Right forelimb (tissue), 1 donor: ENCODE measurements around the gene STIM2.
"Not testable (repeated sequence)": the region's sequence is repeated elsewhere in the genome, so short reads cannot be mapped to it uniquely, and the experiment has no call there.

Source experiments
- DNase-seq: peaks from one replicate; pipeline ENCODE4 v3.0.0-alpha.2; 2018

The STIM2 gene

DNA sequence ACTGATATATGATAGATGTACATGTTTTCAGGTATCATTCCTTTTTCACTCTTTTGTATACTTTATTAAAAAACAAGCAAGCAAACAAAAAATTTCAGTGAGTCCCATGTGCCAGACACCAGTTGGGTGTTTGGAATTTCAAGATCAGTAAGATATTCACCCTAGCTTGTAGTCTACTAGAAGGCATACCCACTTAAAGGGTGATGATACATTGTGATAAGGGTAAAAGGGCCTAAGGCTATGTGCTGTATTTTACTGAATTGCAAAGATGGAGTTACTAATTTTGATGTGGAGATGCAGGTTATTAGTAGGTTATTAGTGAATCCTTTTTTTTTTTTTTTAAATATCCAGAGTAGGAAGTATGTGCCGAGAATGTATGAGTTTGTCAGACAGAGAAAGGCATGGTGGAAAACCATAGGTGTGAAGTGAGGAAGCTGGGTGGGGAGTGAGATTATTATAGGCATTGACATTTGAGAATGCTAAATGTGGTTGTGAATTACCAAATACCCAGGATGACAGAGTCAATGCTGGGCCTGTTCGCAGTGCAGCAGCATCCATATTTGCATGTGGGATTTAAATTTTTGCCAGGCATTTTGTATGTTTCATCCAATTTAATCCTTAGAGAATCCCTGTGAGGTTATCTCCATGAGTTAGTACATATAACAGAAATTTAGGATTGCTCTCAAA lies 10.1 kb downstream of the STIM2 start:
- no peak for DNase-seq

DNA sequence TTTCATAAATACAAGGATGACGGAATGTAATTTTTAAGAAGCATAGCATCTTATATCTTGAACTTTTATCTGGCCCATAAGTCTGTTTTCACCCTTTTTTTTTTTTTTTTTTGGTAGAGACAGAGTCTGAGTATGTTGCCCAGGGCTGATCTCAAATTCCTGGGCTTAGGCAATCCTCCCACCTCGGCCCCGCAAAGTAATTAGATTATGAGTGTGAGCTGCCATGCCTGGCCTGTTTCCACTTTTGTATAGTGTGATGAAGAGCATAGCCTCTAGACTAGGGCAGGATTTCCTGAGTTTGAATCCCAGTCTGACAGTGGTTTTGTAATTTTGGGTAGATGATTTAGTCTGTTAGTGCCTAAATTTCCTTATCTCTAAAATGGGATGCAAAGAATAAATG lies 11.0 kb downstream of the STIM2 start:
- no peak for DNase-seq

DNA sequence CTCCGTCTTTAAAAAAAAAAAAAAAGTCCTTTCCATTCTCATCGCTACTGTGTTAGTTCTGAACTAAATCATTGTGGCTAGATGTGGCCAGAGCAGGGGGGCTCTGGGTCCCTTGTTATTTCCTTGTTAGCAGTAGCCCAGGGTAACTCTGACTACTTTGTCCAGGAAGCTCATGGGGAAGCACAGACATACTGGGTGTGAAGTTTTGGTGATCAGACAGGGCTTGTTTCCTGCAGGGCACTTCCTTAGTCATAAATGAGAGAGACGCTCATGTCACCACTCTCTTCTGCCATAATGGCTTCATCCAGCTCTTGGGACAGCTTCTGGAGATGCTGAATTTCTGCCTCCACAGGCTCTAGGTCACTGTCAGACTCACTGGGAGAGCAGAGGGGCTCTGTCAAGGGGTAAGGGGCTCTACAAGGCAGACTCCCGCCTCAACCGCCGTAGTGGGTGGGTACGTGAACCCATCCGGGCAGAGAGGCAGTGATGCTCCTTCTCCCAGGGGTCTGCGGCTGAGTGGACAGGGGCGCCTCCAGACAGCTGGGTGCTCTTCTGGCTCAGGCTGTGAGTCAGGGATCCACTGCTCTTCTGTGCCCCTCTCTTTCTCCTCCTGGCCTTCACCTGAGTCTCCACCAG lies 12.9 kb downstream of the STIM2 start:
- no peak for DNase-seq

DNA sequence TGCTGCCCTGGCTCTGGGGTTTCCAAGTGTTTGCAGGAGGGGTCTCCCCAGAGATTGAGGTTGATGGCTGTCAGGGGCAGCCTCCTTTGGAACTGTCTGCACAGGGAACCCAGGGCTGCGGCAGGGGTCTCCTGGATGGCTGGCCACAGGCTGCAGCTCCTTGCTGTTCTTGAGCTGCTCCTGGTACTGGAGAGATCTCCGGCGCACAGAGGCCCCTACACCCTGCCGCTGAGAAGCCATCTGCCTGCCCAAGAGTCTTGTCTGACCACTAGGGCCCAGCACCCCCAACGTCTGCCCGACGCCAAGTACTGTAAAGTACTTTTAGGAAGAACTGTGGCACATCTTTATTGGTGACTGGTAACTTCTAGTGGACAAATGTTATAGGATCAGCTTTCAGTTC lies 13.5 kb downstream of the STIM2 start:
- no peak for DNase-seq

DNA sequence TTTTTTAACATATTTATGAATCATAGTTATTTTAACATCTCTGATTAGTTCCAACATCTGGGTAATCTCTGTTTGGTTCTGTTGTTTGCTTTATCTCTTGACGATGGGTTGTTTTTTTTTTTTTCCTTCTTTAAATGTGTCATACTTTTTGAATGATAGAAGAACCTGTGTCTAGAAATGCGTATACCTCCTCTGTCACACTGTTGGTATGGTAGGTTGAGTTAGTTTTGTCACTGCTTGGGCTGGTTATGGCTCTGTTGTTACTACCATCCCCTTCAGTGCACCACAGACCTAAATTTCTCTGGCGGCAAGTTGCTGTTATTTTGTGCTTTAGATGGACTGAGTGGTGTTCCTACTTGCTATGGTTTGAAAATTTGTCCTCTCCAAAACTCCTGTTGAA lies 16.8 kb downstream of the STIM2 start:
- no peak for DNase-seq

DNA sequence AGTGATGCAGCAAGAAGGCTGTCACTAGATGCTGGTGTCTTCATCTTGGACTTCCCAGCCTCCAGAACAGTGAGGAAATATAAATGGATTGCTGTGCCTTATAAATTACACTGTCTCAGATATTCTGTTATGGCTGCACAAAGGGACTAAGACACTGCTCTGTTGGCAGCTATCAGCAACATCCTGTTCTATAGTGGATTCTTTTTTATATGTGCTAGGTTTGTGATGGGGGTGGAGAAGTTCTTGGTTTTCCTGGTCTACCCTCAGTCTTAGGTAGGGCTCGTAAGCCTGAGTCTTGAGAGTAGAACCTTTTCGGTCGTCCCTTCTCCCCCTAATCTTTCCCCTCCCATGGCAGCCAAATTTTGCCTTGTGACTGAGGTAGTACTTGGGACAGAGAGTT lies 17.3 kb downstream of the STIM2 start:
- DNase-seq: no peak

DNA sequence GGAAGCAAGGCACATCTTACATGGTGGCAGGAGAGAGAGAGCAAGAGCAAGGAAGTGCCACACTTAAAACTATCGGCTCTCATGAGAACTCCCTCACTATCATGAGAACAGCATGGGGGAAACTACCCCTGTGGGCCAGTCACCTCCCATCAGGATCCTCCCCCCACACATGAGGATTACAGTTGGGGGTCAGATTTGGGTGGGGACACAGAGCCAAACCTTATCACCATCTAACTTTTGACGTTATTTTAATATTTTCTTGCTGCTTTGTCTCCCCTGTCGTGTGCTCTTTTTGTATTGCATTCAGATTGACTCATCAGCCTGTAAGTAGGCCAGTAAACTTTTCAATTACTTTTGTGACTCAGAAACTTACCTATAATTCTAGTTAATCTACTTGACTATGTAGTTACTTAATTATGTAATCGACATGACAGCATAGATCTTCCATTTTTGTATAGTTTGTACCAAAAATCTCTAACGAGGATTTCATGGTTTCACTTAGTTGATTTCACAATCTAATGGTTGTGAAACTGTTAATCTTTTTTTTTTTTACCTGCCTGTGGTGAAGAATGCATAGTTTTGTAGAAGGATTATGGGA lies 18.3 kb downstream of the STIM2 start:
- no peak for DNase-seq

DNA sequence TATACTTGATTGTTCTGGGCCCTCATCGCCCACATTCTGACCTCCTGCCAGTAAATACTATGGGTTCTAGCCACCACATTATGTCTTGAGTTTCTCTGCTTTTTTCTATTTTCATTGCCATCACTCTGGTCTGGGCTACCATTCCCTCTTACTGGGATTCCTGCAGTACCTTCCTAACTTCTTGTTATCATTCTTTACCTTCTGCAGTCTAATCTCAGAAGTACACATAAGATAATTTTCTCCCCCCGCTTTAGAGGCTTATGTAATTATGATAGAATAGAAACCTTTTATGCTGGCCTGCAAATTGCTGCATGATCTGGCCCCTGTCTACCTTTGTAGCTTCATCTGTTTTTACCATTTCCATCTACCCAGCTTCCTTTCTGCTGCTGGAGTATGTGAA lies 19.2 kb downstream of the STIM2 start:
- DNase-seq: no peak

DNA sequence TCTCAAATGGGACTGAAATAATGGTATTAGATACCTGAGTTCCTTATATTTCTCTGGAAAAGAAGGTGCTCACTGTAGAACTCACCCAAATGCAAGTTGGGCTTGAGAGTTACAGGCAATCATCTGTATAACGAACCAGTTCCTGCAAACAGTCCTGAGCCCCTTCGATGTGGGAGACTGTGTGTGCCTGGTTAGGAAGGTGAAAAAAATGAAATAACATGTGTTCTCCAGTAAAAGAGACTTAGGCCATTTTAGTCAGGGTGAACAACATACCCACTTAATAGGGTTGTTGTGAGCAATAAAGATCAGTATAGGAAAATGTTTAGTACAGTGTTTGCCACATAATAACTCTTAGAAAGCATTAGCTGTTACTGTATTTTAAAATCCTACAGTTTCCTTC lies 23.4 kb downstream of the STIM2 start:
- no peak for DNase-seq

DNA sequence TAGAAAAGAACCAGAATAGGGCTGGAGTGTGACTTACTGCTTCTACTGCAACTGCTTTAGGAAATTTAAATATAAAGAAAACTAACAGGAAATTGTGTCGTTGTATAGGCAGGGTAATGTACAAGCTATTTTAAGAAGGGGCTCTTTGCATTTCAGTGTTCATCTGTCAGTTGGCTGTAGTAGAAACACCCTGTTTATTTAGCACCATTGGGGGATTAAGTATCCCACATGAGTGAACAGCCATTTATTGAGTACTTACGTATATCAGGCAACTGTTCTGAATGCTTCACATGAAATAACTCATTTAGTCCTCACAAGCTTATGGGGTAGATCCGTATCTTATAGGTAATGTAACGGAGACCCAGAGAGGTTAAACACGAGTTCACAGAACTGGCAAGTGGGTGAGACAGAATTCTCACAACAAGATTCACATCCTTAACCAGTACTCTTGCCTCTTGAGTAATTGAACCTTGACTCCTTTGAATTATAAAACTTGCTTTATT lies 23.9 kb downstream of the STIM2 start:
- DNase-seq: no peak

DNA sequence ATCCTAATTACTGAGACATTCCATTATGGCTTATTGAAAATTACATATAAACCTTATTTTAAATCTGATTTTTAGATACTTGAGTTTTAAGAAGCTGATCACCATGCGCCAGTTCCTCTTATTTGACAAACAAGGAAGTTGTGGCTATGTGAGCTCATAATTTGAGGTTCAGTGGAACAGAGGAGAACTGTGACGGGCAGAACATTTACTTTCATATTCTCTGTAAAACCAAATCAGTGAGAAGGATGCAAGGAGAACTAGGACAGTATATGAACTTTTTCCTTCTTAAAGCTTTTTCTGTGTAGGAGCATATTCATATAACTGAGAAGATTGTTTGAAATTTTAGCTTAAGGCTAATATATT lies 25.3 kb downstream of the STIM2 start:
- no peak for DNase-seq

DNA sequence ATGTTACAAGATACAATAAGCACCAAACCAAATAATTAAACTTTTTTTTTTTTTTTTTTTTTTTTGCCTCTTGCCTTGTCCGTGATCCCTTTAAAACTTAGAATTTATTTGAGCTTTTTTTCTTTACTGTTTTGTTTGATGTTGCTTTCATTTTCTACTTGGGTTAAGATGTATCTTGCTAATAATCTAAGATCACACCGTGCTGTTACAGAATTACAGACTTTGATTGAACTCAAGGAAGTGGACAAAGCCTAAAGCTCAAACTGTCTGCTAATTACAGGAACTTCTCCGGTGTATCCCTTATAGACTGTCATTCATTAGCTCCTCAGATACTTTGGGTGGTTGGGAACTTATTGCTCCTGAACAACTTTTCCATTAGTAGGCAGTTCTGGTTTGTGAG lies 26.5 kb downstream of the STIM2 start:
- DNase-seq: no peak

DNA sequence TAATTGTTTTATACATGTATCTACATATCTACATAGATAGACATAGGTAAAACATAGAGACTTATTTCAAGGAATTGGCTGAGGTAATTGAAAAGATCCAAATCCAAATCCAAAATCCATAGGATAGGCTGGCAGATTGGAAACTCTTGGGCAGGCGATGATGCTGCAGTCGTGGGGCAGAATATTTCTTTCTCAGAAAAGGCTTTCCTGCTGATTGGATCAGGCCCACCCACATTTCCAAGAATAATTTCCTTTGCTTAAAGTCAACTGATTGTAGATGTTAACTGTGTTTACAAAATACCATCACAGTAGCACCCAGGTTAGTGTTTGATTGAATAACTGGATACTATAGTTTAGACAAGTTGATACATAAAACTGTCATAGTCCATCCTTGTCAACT lies 27.2 kb downstream of the STIM2 start:
- no peak for DNase-seq

DNA sequence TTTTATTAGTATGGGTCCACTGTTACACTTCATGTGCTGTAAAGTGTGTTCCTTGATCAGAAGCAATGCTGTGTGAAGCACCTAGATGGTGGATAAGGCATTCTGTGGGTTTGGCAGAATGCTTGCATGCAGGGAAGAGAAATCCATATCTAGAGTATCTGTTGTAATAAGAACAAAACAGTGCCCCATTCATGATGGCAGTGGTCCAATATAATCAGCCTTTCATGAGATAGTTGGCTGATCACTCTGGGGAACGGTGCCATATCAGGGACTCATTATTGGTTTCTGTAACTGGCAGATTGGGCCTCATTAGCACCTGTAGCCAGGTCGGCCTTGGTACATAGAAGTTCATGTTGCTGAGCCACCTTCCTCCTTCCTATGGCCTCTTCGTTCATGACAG lies 28.7 kb downstream of the STIM2 start:
- no peak for DNase-seq

DNA sequence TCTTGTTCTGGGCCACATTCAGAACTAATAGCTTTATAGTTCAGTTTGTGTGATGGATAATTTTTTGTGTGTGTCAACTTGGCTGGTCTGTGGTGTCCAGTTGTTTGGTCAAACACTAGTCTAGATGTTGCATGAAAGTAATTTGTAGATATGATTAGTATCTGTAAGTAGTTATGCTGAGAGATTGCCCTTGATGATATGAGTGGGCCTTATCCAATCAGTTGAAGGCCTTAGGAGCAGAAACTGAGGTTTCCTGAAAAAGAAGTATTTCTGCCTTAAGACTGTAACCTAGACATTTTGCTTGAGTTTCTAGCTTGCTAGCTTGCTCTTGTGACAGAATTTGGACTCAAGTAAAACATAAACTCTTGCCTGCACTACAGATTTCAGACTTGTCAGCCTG lies 30.4 kb downstream of the STIM2 start:
- no peak for DNase-seq

DNA sequence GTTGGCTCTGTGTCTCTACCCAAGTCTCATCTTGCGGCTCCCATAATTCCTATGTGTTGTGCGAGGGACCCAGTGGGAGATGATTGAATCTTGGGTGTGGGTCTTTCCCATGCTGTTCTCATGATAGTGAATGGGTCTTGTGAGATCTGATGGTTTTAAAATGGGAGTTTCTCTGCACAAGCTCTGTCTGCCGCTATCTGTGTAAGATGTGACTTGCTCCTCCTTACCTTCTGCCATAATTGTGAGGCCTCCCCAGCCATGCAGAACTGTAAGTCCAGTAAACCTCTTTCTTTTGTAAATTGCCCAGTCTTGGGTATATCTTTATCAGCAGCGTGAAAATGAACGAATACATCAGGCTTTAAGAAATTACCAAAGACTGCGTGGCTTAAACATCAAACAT lies 31.2 kb downstream of the STIM2 start:
- DNase-seq: no peak

DNA sequence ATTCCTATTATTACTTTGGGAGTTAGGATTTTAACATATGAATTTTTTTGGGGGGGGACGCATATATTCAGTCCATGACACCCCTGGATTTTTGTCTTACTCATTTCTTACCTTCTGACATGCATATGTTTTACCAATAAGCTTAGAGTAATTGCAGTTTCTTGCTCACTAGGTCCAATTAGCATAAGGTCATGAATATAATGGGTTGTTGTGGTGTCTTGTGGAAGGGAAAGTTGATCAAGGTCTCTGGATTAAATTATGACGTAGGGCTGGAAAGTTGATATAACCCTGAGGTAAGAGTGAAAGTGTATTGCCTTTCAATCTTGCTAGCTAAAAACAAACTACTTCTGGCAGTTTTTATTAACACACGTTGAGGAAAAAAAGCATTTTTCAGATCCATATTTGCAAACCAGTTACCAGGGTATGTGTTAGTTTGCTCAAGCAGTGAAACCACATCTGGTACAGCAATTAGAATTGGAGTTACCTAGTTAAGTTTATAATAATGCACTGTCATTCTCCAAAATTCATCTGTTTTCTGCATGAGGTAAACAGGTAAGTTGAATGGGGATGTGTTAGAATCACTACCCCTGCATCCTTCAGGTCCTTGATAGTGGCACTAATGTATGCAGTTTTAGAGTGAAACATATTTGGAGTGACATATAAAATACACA lies 32.0 kb downstream of the STIM2 start:
- no peak for DNase-seq

DNA sequence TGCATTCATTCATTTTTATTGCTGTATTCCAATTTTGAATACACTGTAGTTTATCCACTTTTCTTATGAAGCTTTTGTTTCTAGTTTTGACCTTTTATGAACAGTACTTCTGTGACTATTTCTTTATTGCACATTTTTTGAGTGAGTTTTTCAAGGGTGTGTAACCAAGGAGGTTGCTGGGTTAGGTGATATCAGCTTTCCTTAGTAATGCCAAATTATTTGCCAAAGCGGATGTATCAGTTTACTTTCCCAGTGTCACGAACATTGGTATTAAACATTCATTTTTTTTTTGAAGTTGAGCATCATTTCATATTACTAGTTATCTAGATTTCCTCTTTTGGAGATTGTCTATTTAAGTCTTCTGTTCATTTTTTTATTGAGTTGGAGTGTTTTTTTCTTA lies 32.9 kb downstream of the STIM2 start:
- DNase-seq: no peak

DNA sequence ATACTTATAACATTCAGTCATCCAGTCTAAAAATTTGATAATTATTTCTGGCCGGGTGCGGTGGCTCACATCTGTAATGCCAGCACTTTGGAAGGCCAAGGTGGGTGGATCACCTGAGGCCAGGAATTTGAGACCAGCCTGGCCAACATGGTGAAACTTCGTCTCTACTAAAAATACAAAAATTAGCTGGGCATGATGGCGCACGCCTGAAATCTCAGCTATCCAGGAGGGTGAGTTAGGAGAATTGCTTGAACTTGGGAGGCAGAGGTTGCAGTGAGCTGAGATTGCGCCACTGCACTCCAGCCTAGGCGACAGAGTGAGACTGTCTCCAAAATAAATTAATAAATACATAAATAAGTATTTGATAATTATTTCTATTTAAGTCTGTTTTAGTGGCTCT lies 34.2 kb downstream of the STIM2 start:
- not testable (repeated sequence) for DNase-seq

DNA sequence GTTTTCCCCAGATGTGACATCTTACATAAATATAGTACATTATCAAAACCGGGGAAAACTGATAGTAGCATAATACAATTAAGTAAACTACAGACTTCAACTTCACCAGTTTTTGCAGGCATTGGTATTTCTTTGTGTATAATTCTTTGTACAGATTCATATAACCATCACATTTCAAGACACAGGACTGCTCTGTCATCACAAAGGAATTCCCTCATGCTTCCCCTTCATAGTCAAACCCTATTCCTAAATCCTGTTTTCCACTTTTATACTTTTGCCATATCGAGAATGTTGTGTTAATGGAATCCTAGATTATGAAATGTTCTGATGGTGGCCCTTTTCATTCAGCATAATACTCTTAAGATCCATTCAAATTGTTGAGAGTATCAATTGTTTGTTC lies 36.0 kb downstream of the STIM2 start:
- DNase-seq: no peak

DNA sequence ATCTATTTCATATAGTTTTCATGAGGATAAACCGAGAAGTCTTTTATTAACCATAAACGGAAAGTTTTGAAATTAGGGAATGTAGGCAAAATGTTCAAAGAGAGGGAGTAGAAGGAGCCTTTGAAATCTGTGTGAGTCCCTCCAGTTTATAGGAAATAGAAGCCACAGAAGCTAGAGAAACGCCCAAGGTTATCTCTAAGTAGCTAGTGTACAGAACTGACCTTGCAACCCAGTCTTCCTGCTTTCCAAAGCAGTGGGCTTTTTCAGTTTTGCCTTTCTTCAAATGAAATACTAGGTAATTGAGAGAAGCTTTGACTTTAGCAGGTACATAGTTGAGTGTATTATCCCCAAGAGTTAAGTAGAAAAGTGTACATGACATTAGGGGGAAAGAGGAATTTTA lies 39.4 kb downstream of the STIM2 start:
- no peak for DNase-seq

DNA sequence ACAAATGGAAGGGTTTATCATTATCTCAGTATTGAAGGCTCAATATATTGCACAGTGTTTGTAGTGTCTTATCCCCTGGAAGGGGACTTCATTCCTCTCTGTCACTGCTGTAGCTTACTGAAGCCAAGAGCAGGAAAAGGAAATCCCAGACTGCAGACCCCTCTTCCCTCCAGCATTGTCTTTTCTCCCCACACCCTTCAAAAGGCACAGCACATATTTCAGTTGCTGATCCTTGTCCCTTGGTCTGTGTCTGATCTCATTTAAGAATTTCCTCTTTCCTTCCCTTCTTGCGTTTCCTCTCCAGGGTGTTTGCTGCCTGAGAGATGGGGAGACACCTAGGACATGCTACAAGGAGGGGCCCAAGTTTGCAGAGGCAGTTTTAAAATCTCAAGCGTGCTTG lies 40.1 kb downstream of the STIM2 start:
- DNase-seq: no peak

DNA sequence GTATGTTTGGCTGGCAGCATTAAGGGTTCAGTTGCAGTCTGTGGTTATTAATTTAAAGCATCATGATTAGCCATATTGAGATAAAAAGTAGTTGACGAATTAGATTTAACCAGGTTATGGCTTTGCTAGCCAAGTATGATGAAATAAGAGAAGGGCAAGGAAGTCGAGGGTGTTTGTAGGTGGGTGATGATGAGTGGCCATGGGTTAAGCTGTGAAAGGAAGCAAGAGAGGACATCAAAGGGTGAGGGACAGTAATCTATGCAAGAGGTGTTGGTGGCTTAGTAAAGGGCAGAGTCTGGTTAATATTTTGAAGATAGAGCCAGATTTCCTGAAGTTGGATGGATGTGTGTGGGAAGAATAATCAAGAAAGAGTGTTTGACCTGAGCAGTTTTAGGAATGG lies 44.5 kb downstream of the STIM2 start:
- DNase-seq: no peak
